ENCODE measurements around the gene SLX4IP. TPM values are rescaled to one million over a fixed set of nuclear protein-coding genes. Genes with fewer than 3 reads are reported as not detected.

SLX4IP gene
- total and polyA plus RNA-seq, 2 donors (not counting 3 experiments of a cell fraction or from before 2014, with no cell fraction given): 1.9 to 4.5 TPM

GRCh38 chr20:10649080-10649796, 214.1 kb downstream of the SLX4IP start:
- no peak overlapping the region for H3K27ac ChIP-seq (ENCODE audit: insufficient read depth, low read depth, low read length)
- H3K36me3 ChIP-seq (ENCODE audit: control insufficient read depth in 2 of 2, extremely low read depth in 1 of 2, insufficient read depth in 2 of 2, low read length in 2 of 2): peaks cover 16 to 53% of the 10 kb centered on the region in 2 experiments
- no peak overlapping the region for H2AFZ ChIP-seq (ENCODE audit: low read depth, low read length)
- no peaks in the 10 kb centered on the region for H3K27me3 ChIP-seq (ENCODE audit: control insufficient read depth in 2 of 2, insufficient read depth in 2 of 2, low read length in 2 of 2)
- TF ChIP-seq MYC (IDR thresholded peaks at IDR 0.05; ENCODE audit: low read depth, low read length): no peak
- TF ChIP-seq POLR2A (IDR thresholded peaks at IDR 0.05; ENCODE audit: low read depth, low read length): no peak
- TF ChIP-seq EZH2 (IDR thresholded peaks at IDR 0.05; ENCODE audit: borderline replicate concordance, low read depth, low read length, severe bottlenecking): no peak
- TF ChIP-seq POLR2AphosphoS5 (IDR thresholded peaks at IDR 0.05; ENCODE audit: insufficient read depth, low read depth, low read length): no peak
- no peak for TF ChIP-seq MAX (IDR thresholded peaks at IDR 0.05; ENCODE audit: insufficient read depth, insufficient read length)
- no peak for TF ChIP-seq GATA2 (IDR thresholded peaks at IDR 0.05; ENCODE audit: insufficient read depth, insufficient read length, low read depth, low read length)
- ChIA-PET POLR2A (no interaction called here), CTCF (interaction anchor here (0.8 to 1.7 kb wide), 4 partner anchors 12 to 96 kb away, joined by 3 to 5 read pairs (median 4); no protein-coding TSS in a partner anchor)
- dilution Hi-C loops (cut with MboI; ENCODE audit: extremely low pct_ligation_motif_present, low sequenced_read_pairs): no loop called here
- FAIRE-seq: peak; percentile 52
- no peaks in the 10 kb centered on the region for H4K20me1 ChIP-seq (replicated peaks; ENCODE audit: control insufficient read depth, extremely low read depth, insufficient read depth, low read length)
- H3K9ac ChIP-seq (replicated peaks; ENCODE audit: extremely low read depth, insufficient read depth, low read length): no peak overlapping the region
- DNase-seq (ENCODE audit: low read depth, low spot score): no peak
- H3K4me1 ChIP-seq (ENCODE audit: control insufficient read depth, extremely low read depth, insufficient read depth, low read length): peaks cover 19% of the 10 kb centered on the region
- BruUV-seq (replicated peaks): no TSS peak
- intact Hi-C loops (cut with micrococcal nuclease): no loop called here
- H3K9me1 ChIP-seq (replicated peaks; ENCODE audit: control insufficient read depth, extremely low read depth, insufficient read depth, low read length): no peaks in the 10 kb centered on the region
- H3K4me2 ChIP-seq (ENCODE audit: insufficient read depth, low read length): no peak overlapping the region
- no peaks in the 10 kb centered on the region for H3K9me3 ChIP-seq (replicated peaks; ENCODE audit: control insufficient read depth, insufficient read depth, low read length)
- peaks cover 2% of the 10 kb centered on the region for H3K79me2 ChIP-seq (ENCODE audit: control insufficient read depth, insufficient read depth, low read length)
- H3K4me3 ChIP-seq (replicated peaks in 1 of 3; ENCODE audit: insufficient read depth in 1 of 3, low read depth in 1 of 3, low read length in 3 of 3): no peak overlapping the region

- Histone ChIP-seq H3K79me2 (ENCODE audit: control insufficient read depth, insufficient read depth, low read length) (peaks cover 2% of the 10 kb centered on the region), H3K9me3 (replicated peaks; ENCODE audit: control insufficient read depth, insufficient read depth, low read length) (no peaks in the 10 kb centered on the region), H3K27ac (ENCODE audit: insufficient read depth, low read depth, low read length) (no peak overlapping the region), H3K36me3 (ENCODE audit: control insufficient read depth in 2 of 2, extremely low read depth in 1 of 2, insufficient read depth in 2 of 2, low read length in 2 of 2) (peaks cover 16 to 48% of the 10 kb centered on the region in 2 experiments), H3K27me3 (ENCODE audit: control insufficient read depth in 2 of 2, insufficient read depth in 2 of 2, low read length in 2 of 2) (no peaks in the 10 kb centered on the region), H3K4me2 (ENCODE audit: insufficient read depth, low read length) (no peak overlapping the region), H3K4me3 (replicated peaks in 1 of 3; ENCODE audit: insufficient read depth in 1 of 3, low read depth in 1 of 3, low read length in 3 of 3) (no peak overlapping the region), H2AFZ (ENCODE audit: low read depth, low read length) (no peak overlapping the region), H3K9ac (replicated peaks; ENCODE audit: extremely low read depth, insufficient read depth, low read length) (no peak overlapping the region), H4K20me1 (replicated peaks; ENCODE audit: control insufficient read depth, extremely low read depth, insufficient read depth, low read length) (no peaks in the 10 kb centered on the region), H3K4me1 (ENCODE audit: control insufficient read depth, extremely low read depth, insufficient read depth, low read length) (peaks cover 25% of the 10 kb centered on the region), H3K9me1 (replicated peaks; ENCODE audit: control insufficient read depth, extremely low read depth, insufficient read depth, low read length) (no peaks in the 10 kb centered on the region)
- ChIA-PET POLR2A (no interaction called here), CTCF (interaction anchor here (0.8 to 1.7 kb wide), 4 partner anchors 13 to 97 kb away, joined by 3 to 5 read pairs (median 4); no protein-coding TSS in a partner anchor)
- no peak for TF ChIP-seq POLR2A (IDR thresholded peaks at IDR 0.05; ENCODE audit: low read depth, low read length)
- TF ChIP-seq MYC (IDR thresholded peaks at IDR 0.05; ENCODE audit: low read depth, low read length): no peak
- TF ChIP-seq GATA2 (IDR thresholded peaks at IDR 0.05; ENCODE audit: insufficient read depth, insufficient read length, low read depth, low read length): no peak
- TF ChIP-seq POLR2AphosphoS5 (IDR thresholded peaks at IDR 0.05; ENCODE audit: insufficient read depth, low read depth, low read length): no peak
- no peak for TF ChIP-seq JUN (IDR thresholded peaks at IDR 0.05; ENCODE audit: borderline replicate concordance, insufficient read depth, insufficient read length, low read depth)
- TF ChIP-seq FOS (IDR thresholded peaks at IDR 0.05; ENCODE audit: borderline replicate concordance, insufficient read depth, low read length): no peak
- intact Hi-C loops (cut with micrococcal nuclease): loop anchor here (5.0 kb wide), 2 partner anchors 182 to 623 kb away; no protein-coding TSS in a partner anchor
- no TSS peak for BruUV-seq (replicated peaks)
- no peak for FAIRE-seq
- DNase-seq (ENCODE audit: low read depth, low spot score): no peak
- dilution Hi-C loops (cut with MboI; ENCODE audit: extremely low pct_ligation_motif_present, low sequenced_read_pairs): no loop called here
Observed at GRCh38 chr20:10649797-10650160, 214.7 kb downstream of the SLX4IP start.
